ENCODE results near the gene SGSM2.

The SGSM2 gene

DNA sequence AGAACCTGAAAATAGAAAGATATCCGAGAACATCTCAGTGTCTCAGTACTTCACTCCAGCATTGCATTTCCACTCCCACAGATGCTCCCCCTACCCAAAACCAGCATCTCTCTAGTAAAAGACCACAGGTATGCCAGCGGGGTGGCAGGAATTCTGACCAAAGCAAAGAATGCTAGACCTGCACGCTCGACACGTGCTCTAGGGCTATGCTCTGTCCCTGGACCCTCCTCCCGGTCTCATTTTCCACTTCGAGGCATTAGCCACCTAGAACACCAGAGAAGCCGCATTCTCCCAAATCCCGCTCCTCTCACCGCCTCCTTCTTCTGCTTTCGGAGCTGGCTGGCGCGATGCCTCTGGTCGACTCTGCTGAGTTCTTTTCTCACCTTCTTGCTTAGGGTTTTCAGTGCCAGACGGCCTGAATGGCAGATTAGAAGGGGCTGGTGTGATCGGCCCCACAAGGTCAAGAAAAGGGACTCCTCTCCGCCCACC lies 1.5 kb upstream of the SGSM2 start:
- no peak for DNase-seq (ENCODE audit: low read depth, low spot score)

DNA sequence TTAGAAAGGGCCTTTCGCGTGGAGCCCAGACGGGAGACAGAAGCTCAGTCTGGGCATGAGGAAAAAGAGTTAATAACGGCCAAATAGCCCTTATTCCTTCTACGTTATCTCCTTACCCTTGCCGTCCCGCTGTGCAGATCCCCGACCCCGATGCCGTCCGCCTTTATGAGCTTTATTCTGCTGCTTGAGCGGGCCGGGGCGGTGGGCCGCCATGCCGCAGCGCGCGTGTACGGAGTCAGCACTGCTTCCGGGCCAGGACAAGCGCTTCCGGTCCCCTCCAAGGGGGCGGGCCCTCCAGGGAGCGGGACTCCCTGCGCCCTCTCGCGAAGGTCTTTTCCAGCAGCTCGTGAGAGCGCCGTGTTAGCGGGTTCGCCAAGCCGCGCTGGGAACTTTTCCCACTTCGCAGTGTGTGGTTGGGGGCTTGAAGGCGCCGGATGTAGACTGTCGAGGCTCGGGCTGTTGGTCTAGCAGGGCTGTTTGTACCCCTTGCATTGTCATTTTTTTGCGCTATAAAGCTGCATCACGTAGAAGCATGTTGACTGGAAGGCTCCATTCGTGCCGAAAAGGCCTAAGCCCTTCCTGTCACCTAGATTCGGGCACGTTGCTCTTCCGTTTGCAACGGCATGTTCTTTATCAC lies 968 bp upstream of the SGSM2 start, which contains the start of gene TSR1:
Gene TSR1 (minus strand): TSS at position 243 of the 637 bp plus-strand sequence. CDS start 30 bp downstream, at position 213.
- peak; percentile 86 for DNase-seq (ENCODE audit: low read depth, low spot score)

DNA sequence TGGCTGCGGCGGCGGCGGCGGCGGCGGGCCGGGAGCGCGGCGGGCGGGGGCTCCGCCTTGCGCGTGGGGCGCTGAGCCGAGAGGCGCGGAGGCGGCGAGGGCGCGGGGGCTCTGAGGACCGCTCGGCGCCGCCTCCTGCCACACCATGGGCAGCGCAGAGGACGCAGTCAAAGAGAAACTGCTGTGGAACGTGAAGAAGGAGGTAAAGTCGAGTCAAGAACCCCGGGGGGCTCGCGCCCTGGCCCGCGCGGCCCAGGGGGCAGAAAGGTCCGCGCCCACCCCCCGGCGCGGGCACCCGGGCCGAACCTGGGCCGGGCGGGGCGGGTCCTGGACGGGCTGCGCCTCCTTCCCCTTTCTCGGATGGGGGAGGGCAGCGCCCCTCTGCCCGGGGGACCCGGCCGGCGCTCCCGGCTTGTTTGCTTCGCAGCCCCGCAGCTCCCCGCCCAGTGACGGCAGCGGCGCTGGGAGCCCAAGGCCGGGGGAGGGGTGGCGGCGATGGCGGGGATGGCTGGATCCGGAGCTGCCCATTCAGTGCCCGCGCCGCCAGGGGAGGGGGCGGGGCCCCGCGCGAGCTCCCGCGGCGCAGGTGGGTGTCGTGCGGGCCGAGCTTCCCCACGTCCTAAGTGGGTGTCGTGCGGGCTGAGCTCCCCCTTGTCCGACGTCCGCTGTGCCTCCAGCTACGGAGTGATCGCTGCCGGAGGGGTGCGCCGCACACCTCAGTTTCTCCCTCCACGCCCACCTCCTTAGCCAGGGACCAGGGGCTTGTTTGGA lies 428 bp downstream of the SGSM2 start:
- no peak for DNase-seq (ENCODE audit: low read depth, low spot score)

DNA sequence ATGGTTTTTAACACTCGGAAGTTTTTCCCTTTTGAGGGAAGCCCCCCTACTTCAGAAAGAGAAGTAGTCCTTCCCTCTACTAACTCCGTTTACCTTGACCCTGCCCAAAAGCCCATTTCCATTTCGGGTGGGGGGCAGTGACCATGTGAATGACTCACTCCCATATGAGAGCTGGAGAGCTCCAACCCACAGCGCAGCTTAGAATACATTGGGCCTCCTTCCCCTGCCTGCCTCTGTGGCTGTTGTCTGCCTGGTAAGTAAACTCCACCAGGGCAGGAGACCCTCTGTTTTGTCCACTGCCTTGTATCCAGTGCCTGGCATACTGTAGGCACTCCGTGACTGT lies 985 bp downstream of the SGSM2 start:
- no peak for DNase-seq (ENCODE audit: low read depth, low spot score)

DNA sequence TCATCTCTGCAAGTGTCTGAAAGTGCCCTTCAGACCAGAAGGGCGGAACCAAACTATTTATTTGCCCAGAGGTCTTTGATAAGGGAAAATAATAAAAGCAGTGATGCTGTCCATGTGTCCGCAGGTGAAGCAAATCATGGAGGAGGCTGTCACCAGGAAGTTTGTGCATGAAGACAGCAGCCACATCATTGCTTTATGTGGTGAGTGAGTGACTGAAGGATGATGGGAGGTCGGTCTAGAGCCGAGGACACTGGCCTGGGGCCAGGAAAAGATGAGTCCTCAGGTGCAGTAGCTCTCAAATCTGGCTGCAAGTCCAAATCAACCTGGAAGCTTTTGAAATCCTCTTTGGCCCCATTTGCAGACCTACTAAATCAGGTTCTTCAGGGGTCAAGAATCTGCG lies 6.1 kb downstream of the SGSM2 start:
- DNase-seq (ENCODE audit: low read depth, low spot score) = no peak

DNA sequence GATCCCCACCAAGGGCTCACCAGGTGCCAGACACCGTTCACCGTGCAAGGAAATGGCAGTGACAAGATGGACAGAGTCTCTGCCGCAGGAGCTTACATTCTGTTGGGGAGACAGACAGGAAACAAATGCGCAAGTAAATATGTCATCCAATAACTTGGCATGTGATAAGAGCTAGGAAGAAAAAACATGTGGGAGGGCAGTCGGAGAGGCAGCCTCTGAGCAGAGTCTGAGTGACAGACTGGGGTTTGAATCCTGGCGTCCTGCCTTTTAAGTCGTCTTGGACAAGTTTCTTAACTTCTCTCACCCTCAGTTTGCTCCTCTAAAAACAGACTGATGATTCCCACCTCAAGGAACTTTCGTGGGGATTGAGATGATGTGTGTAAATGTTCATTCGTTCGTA lies 7.2 kb downstream of the SGSM2 start:
- no peak for DNase-seq (ENCODE audit: low read depth, low spot score)

DNA sequence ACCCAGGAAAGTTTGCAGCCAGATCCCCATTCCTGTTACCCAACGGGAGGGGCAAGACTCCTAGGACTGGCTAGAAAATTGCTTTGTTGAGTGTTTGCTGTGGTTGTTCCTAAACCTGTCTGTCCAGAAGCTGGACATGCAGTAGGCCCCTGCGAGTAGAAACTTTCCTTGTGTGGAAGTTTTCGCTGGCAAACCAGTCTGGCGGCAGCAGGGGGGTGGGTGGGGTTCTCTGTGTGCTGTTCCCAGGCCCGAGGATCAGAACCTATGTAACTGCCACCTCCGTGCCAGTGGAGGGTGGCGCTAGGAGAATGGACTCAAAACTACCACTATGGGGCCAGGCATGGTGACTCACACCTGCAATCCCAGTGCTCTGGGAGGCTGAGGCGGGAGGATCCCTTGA lies 9.2 kb downstream of the SGSM2 start:
- DNase-seq (ENCODE audit: low read depth, low spot score) = no peak

DNA sequence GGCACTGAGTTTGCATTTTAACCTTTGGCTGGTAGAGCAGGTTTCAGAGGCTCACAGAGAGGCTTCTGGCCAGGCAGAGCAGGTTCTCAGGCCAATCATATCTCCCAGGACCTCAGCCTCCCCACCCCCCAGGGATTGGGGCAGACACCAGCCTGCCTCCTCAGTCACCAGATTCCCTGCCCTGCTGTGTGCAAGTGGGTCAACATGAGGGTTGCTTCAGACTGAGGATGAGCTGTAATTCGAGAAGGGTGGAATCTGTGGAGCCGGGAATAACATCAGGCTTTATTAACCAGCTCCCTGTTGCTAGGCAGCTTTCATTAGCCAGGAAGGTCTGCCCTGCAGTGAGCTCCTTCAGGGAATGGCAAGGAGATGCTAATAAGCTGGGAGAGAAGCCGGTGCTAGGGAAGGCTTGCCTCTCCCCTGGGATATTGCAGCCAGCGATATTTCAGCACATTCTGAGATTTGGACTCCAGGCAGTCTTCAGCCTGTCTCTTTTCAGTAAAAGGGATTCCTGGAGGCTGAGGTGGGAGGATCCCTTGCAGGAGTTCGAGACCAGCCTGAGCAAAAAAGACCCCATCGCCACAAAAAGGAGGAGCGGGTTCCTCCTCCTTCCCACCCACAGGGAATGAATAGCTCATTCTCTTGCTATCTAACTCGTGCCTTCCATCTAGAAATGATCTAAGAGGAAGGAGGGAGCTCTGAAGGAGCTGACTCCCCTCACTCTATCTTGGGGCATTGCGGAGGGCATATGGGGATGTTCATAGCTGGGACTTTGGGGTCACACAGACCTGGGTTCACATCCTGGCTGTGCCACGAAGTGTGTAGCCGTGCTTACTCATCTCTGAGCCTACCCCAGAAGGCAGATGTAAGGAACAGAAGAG lies 10.7 kb downstream of the SGSM2 start:
- no peak for DNase-seq (ENCODE audit: low read depth, low spot score)

DNA sequence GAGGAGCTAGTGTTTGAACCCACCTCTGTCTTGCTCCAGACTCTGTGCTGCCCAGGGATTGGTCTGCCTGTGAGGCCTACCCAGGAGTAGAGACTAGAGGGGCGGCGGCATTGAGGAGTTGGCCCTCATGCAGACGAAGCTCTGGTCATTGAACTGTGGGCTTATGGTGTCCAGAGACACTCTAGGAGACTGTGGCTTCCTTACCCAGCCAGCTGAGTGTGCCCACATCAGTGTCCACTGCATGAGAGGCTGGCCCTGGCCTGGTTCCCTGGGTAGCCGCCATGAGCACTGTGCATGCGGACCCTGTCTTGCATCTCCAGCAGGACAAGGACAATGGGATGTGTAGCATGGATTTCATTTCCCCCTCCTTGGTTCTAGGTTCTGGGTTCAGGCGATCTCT lies 14.0 kb downstream of the SGSM2 start:
- DNase-seq (ENCODE audit: low read depth, low spot score) = no peak

DNA sequence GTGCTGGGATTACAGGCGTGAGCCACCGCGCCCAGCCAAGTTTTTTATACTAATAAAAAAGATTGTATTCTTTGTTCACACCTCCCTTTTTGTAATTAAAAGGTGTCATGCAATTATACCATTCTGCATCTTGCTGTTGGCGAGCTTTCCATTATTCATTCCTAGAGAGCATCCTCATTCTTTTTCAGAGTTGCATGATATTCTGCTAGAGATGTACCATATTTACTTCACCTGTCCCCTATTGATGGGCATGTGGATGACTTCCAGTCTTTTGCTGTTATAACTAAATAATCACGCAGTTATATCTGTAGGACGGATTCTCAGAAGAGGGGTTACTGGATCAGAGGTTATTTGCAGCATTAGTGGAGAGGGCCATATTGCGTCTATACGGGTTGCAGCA lies 17.0 kb downstream of the SGSM2 start:
- no peak for DNase-seq (ENCODE audit: low read depth, low spot score)

DNA sequence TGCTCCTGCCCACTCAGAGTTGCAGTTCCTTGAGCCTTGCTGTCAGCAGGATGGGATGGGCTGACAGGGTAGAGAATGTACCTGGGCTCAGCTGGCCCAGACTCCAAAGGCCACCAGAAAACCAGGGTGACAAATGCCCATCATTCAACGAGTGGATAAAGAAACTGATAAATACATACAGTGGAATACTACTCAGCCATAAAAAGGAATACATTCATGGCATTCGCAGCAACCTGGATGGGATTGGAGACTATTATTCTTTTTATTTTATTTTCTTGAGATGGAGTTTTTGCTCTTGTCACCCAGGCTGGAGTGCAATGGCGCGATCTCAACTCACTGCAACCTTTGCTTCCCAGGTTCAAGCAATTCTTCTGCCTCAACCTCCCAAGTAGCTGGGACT lies 19.9 kb downstream of the SGSM2 start:
- no peak for DNase-seq (ENCODE audit: low read depth, low spot score)

DNA sequence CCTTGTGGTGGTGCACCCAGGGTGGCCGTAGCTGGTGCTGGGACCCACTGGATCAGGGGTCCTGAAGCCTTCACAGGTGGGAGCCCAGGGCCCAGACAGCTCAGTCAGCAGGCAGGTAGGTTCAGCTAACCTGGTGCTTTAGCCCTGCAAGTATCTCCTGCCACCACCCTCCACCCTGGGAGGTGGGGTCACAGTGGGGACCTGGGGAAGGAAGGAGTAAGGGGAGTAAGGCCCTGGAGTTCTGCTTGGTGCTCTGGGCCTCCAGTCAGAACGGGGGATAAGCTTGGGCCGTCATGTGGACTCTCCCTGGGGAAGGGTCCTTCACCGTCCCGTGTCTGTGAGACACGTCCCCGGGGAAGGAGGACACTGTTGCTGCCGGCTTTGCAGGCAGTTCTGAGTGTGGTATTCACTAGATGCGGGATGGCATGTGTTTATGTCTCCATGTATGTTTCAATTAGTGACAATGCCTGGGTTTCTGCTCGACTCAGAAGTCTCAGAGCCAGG lies 20.7 kb downstream of the SGSM2 start:
- DNase-seq (ENCODE audit: low read depth, low spot score) = no peak

DNA sequence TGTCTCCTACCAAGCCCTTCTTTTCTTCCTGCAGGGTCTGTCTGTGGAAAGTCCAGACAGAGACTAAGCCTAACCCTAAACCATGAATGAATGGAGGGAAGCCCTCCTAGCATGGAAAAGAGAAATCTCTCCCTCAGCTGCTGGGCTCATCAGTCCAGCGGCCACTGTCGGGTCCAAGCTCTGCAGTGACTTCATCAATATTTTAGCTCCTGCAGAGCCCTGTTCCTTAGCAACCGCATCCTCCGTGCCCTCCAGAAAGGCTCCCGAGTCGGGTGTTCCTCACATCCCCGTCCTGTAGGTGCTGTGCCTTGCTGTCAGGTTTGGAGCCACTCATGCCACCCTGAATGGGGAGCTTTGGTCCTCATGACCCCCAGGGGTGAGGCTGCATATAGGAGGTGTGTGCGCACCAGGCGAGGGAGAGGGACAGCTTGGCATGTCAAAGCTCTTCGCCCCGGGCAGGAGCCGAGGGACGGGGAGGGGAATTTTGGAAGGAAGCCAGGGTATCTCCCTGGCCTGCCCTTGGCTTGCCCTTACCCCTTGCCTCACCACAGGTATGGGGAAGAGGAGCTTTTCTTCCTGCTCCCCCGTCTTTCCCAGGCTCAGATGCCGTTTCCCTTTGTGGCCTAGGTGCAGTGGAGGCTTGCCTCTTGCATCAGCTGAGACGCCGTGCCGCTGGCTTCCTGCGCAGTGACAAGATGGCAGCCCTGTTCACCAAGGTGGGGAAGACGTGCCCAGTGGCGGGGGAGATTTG lies 23.9 kb downstream of the SGSM2 start:
- no peak for DNase-seq (ENCODE audit: low read depth, low spot score)

DNA sequence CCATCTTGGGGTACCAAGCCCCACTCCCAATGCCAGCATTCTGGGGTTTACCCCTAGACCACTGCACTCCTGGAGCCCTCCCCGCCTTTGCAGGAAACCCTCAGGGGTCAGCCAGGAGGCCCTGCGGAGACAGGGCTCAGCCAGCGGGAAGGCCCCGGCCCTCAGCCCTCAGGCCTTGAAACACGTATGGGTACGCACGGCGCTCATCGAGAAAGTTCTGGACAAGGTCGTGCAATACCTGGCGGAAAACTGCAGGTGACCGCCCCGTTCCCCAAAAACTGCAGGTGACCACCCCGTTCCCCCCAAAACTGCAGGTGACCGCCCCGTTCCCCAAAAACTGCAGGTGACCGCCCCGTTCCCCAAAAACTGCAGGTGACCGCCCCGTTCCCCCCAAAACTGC lies 24.7 kb downstream of the SGSM2 start:
- DNase-seq (ENCODE audit: low read depth, low spot score) = no peak

DNA sequence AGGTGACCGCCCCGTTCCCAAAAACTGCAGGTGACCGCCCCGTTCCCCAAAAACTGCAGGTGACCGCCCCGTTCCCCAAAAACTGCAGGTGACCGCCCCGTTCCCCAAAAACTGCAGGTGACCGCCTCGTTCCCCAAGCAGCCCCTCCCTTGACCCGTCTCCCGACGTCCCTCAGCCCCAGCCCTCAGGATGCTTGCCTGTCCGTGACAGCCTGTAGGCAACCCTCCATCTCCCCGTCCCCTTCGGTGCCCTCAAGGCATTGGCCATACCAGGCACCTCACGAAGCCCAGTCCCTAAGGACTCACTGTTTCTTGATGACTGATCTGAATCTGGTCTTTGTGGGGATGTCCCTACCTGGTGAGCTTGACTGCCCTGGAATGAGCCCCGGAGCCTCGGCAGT lies 25.1 kb downstream of the SGSM2 start:
- DNase-seq (ENCODE audit: low read depth, low spot score) = no peak

DNA sequence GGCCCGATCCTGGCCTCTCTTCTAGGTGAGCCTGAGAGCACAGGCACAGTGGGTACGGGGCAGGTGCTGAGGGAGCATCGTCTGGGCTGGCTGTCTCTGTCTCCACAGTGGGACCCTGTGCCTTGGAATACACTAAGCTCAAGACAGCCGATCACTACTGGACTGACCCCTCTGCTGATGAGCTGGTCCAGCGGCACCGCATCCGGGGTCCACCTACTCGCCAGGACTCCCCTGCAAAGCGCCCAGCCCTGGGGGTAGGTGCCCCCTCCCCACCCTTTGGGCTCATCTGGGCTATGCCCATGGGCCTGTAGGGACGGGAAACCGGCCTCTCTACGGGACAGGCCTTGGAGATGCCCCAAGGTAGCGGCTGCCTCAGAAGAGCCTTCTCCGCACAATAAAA lies 25.6 kb downstream of the SGSM2 start:
- DNase-seq (ENCODE audit: low read depth, low spot score) = no peak

DNA sequence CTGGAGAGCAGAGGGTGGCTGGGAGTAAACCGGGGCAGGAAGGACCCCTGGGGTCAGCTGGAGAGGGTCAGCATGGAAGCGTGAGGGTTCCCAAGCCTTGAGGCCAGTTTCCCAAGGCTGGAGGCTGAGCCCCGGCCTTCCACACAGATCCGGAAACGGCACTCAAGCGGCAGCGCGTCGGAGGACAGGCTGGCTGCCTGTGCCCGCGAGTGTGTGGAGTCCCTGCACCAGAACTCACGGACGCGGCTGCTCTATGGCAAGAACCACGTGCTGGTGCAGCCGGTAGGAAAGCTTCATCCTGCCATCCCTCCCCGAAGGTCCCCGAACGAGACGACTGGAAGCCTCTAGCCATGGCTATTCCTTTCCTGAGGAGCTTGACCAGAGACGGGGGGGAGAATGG lies 26.0 kb downstream of the SGSM2 start:
- DNase-seq (ENCODE audit: low read depth, low spot score) = no peak

DNA sequence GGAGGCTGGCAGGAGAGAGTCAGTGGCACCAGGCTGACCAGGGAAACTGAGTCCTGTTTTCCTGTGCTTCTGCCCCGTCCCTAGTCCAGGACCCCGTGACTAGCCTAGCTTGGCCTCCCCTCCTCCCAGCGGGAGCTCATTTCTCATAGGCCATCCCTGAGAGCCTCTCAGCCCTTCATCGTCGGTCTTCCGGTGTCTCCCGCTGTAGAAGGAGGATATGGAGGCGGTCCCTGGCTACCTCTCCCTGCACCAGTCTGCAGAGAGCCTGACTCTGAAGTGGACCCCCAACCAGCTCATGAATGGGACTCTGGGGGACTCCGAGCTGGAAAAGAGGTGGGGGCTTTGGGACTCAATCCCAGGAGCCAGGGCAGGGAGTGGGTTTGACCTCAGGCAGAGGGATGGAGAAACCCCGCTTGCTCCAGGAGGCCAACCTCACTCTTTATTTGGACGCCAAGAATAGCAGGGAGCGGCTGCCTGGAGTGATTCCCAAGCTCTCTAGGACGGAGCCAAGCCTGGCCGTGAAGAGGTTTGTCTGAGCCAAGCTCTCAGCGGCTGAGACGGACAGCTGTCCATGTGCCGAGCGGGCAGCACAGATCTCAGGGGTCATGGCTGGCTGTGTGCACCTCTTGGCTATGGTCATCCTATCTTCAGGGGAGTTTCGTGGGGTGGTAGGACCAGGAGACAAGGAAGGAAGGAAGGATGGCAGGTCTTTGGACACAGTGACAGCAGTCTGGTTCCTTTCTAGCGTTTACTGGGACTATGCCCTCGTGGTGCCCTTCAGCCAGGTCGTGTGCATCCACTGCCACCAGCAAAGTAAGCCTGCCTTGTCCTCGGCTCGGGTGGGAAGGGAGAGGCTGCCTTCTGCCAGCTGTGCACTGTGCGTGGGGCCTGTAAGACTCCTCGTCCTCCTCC lies 26.8 kb downstream of the SGSM2 start:
- DNase-seq (ENCODE audit: low read depth, low spot score) = no peak

DNA sequence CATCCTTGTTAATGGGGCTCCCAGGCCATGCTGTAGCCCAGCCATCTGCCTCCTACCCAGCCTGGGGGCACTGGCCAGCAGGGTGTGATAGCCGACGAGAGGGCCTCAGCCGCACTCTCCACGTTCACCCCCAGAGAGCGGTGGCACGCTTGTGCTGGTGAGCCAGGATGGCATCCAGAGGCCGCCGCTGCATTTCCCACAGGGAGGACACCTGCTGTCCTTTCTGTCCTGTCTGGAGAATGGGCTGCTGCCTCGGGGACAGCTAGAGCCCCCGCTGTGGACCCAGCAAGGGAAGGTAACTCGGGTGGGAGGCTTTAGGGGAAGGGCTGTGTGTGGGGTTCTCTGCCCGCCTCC lies 27.4 kb downstream of the SGSM2 start:
- DNase-seq (ENCODE audit: low read depth, low spot score) = no peak

DNA sequence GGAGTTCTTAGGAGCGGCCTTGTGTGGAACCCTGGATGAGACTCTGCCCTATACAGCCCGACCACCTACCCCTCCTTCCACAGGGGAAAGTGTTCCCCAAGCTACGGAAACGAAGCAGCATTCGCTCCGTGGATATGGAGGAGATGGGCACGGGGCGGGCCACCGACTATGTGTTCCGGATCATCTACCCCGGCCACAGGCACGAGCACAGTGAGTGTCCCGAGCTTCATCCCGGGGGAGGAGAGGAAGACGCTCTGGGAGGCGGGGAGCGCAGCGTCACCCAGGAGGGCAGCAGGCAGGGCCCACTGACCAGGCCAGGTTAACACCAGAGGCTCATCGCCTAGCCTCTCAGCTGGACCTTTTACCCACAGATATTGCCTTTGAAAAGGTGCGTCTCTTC lies 27.8 kb downstream of the SGSM2 start:
- no peak for DNase-seq (ENCODE audit: low read depth, low spot score)

Data from activated CD4-positive, CD25-positive, alpha-beta regulatory T cell treated with anti-CD3 and anti-CD28 coated beads, Interleukin-2, amount 50 U/mL, for 16 hours (primary cell).